Sigmoid colon (tissue), 7 donors: ENCODE measurements around the gene EPN2. TPM values are rescaled to one million over a fixed set of nuclear protein-coding genes. Genes with fewer than 3 reads are reported as not detected.

Source experiments
- DNase-seq: peaks from one replicate; pipeline ENCODE4 v3.0.0-alpha.2; 2019
- H3K27ac ChIP-seq, 4 donors: fragments of 200-600 bp; sonication (generic); one replicate each; pipeline ENCODE4 v1.5.1; 2016 to 2019; ENCODE audit warnings: mild to moderate bottlenecking in 1 of 4
- H3K27me3 ChIP-seq, 3 donors: fragments of 200-600 bp; sonication (generic); one replicate each; pipeline ENCODE4 v1.5.1; 2019; ENCODE audit warnings: mild to moderate bottlenecking in 1 of 3
- H3K36me3 ChIP-seq, 4 donors: fragments of 200-600 bp; sonication (generic); one replicate each; pipeline ENCODE4 v1.5.1; 2016 to 2019
- H3K4me1 ChIP-seq, 4 donors: fragments of 200-600 bp; sonication (generic); one replicate each; pipeline ENCODE4 v1.5.1; 2017 to 2019
- H3K4me3 ChIP-seq, 4 donors: fragments of 200-600 bp; sonication (generic); one replicate each; pipeline ENCODE4 v1.5.1; 2017 to 2019; ENCODE audit warnings: mild to moderate bottlenecking in 2 of 4, moderate library complexity in 1 of 4
- H3K9me3 ChIP-seq, 4 donors: fragments of 200-600 bp in 3 of 4; sonication (generic) in 3 of 4; one replicate each; pipeline versions ENCODE4 v1.5.1 to v1.6.1; 2013 to 2019
- CTCF ChIP-seq, 4 experiments: fragments of 450-650 bp in 3 of 4; fragments of 200-600 bp in 1 of 4; IDR thresholded peaks; one replicate each; pipeline ENCODE4 v1.5.1; 2016 to 2019; ENCODE audit warnings: antibody characterized with exemption in 4 of 4, mild to moderate bottlenecking in 3 of 4, moderate library complexity in 2 of 4
- EP300 ChIP-seq, 4 donors: sonication (generic); formaldehyde crosslinking; IDR thresholded peaks; one replicate each; pipeline ENCODE4 v1.6.1; 2017; ENCODE audit warnings: antibody characterized with exemption in 4 of 4
- POLR2A ChIP-seq, 2 donors: fragments of 450-650 bp; IDR thresholded peaks; one replicate each; pipeline ENCODE4 v1.6.1; 2016; ENCODE audit warnings: antibody characterized with exemption in 2 of 2, mild to moderate bottlenecking in 2 of 2, moderate library complexity in 2 of 2
- POLR2AphosphoS5 ChIP-seq, 4 donors: sonication (generic); formaldehyde crosslinking; IDR thresholded peaks; one replicate each; pipeline ENCODE4 v1.6.1; 2017; ENCODE audit warnings: antibody characterized with exemption in 4 of 4
- WGBS, 2 donors: extraction: QIAGEN DNeasy Blood & Tissue Kit; methylation state at CpG; one replicate each; pipeline ENCODE4 v1.1.7; 2013; 5-methylcytosine and 5-hydroxymethylcytosine counted together
- intact Hi-C: fragments of 100-400 bp; cut with DNase I; formaldehyde crosslinking; loops from one replicate; pipeline ENCODE4 v1.15.1; 2023
- polyA plus RNA-seq, 3 donors: library from polyadenylated mRNA; stranded (reverse); fragments of 200-250 nt; gene quantifications; one replicate each; pipeline ENCODE4 v1.2.3, GENCODE V29; 2013
- total RNA-seq, 4 donors: library from RNA; depleted of rRNA; stranded (reverse); fragments of >200 nt; gene quantifications; one replicate each; pipeline ENCODE4 v1.1.0, GENCODE V29; 2016
- donor health status: healthy with polysubstance abuse.
- donor health status: Bipolar disorder and iron deficiency.
- donor health status: healthy.

EPN2 gene
- total and polyA plus RNA-seq, 7 donors, result 12.0 to 55.4 (median 31.7) TPM

- intact Hi-C loops, result no loop called here
- Histone ChIP-seq H3K4me1 (peaks cover 0 to 80% (median 74%) of the 10 kb centered on the region in 4 donors), H3K4me3 (no peak overlapping the region), H3K9me3 (no peaks in the 10 kb centered on the region), H3K27ac (peak overlapping the region in 3 of 4 donors; percentile 37 to 59 (median 49)), H3K36me3 (no peaks in the 10 kb centered on the region), H3K27me3 (no peaks in the 10 kb centered on the region)
- DNase-seq, result no peak
- WGBS, 2 donors, result 21 to 54% methylated on average over 3 of the region's 3 CpGs
- TF ChIP-seq CTCF (IDR thresholded peaks at IDR 0.05) (no peak), POLR2A (IDR thresholded peaks at IDR 0.05) (no peak), EP300 (IDR thresholded peaks at IDR 0.05) (no peak)
Measured at GRCh38 chr17:19268611-19269010, 31.4 kb downstream of the EPN2 start.

GRCh38 chr17:19269106-19269505 is 31.9 kb downstream of the EPN2 start:
- DNase-seq, result no peak
- H3K27ac ChIP-seq, result peak overlapping the region in 3 of 4 donors; percentile 37 to 59 (median 49)
- intact Hi-C loops, result no loop called here
- H3K4me1 ChIP-seq, result peaks cover 0 to 75% (median 69%) of the 10 kb centered on the region in 4 donors
- no peaks in the 10 kb centered on the region for H3K9me3 ChIP-seq
- peaks cover 0 to 4% (median under 1%) of the 10 kb centered on the region in 4 donors for H3K36me3 ChIP-seq
- 5 to 8% methylated on average over 1 of the region's 1 CpG for WGBS, 2 donors
- no peak overlapping the region for H3K4me3 ChIP-seq
- TF ChIP-seq POLR2A (IDR thresholded peaks at IDR 0.05) (no peak), CTCF (IDR thresholded peaks at IDR 0.05) (no peak), POLR2AphosphoS5 (IDR thresholded peaks at IDR 0.05) (no peak), EP300 (IDR thresholded peaks at IDR 0.05) (no peak)
- H3K27me3 ChIP-seq, result no peaks in the 10 kb centered on the region

GRCh38 chr17:19269641-19270040 is 32.5 kb downstream of the EPN2 start:
- no peak overlapping the region for H3K4me3 ChIP-seq
- TF ChIP-seq CTCF (IDR thresholded peaks at IDR 0.05) (no peak), POLR2AphosphoS5 (IDR thresholded peaks at IDR 0.05) (no peak), EP300 (IDR thresholded peaks at IDR 0.05) (no peak), POLR2A (IDR thresholded peaks at IDR 0.05) (no peak)
- intact Hi-C loops, result no loop called here

GRCh38 chr17:19270347-19270703 is 33.2 kb downstream of the EPN2 start:
- WGBS, 2 donors, result 74 to 84% methylated on average over 3 of the region's 3 CpGs
- TF ChIP-seq POLR2AphosphoS5 (IDR thresholded peaks at IDR 0.05), result no peak
- no peak for TF ChIP-seq EP300 (IDR thresholded peaks at IDR 0.05)
- TF ChIP-seq POLR2A (IDR thresholded peaks at IDR 0.05), result no peak
- TF ChIP-seq CTCF (IDR thresholded peaks at IDR 0.05), result no peak
- no peak overlapping the region for H3K4me3 ChIP-seq
- peaks cover 0 to 8% (median 2%) of the 10 kb centered on the region in 4 donors for H3K36me3 ChIP-seq
- no peaks in the 10 kb centered on the region for H3K9me3 ChIP-seq
- no peaks in the 10 kb centered on the region for H3K27me3 ChIP-seq
- H3K4me1 ChIP-seq, result peaks cover 0 to 63% (median 59%) of the 10 kb centered on the region in 4 donors
- peak overlapping the region in 3 of 4 donors; percentile 4 to 49 (median 27) for H3K27ac ChIP-seq
- no peak for DNase-seq
- intact Hi-C loops, result no loop called here

More at GRCh38 chr17:19269641-19270040, 32.5 kb downstream of the EPN2 start:
- Histone ChIP-seq H3K9me3 (no peaks in the 10 kb centered on the region), H3K27ac (peak overlapping the region in 3 of 4 donors; percentile 9 to 59 (median 49)), H3K4me1 (peaks cover 0 to 70% (median 63%) of the 10 kb centered on the region in 4 donors), H3K27me3 (no peaks in the 10 kb centered on the region), H3K36me3 (peaks cover 0 to 8% (median 2%) of the 10 kb centered on the region in 4 donors)
- peak; percentile 38 for DNase-seq
- WGBS, 2 donors, result 45 to 63% methylated on average over 3 of the region's 3 CpGs
